Right atrium auricular region (tissue), 2 donors: ENCODE data around the gene NR6A1. TPM values are rescaled to one million over a fixed set of nuclear protein-coding genes. Genes with fewer than 3 reads are reported as not detected.

Experiments
- DNase-seq: peaks from one replicate; pipeline ENCODE4 v3.0.0-alpha.2; 2019; ENCODE audit warnings: low spot score
- H3K27ac ChIP-seq, 2 donors: fragments of 200-600 bp; sonication (generic); 1 replicate in 1 of 2; 2 replicates in 1 of 2; pipeline ENCODE4 v1.5.1; 2016 to 2019
- H3K27me3 ChIP-seq, 2 donors: fragments of 200-600 bp; sonication (generic); one replicate each; pipeline versions ENCODE4 v1.5.1 to v1.6.0; 2017 to 2019
- H3K36me3 ChIP-seq: fragments of 200-600 bp; sonication (generic); one replicate; pipeline ENCODE4 v1.5.1; 2016
- H3K4me1 ChIP-seq, 2 donors: fragments of 200-600 bp; sonication (generic); one replicate each; pipeline versions ENCODE4 v1.5.1 to v1.6.0; 2017 to 2019
- H3K4me3 ChIP-seq, 2 donors: fragments of 200-600 bp; sonication (generic); 1 replicate in 1 of 2; 2 replicates in 1 of 2; pipeline ENCODE4 v1.5.1; 2017 to 2019; ENCODE audit warnings: mild to moderate bottlenecking in 1 of 2, moderate library complexity in 1 of 2
- H3K9me3 ChIP-seq, 2 donors: fragments of 200-600 bp; sonication (generic); one replicate each; pipeline ENCODE4 v1.5.1; 2019
- total RNA-seq, 2 donors: library from RNA; depleted of rRNA; stranded (reverse); fragments of >200 nt; gene quantifications; one replicate each; pipeline ENCODE4 v1.1.0, GENCODE V29; 2016
- TF ChIP-seq, protein P1 (sequence below), 2 donors: fragments of 200-600 bp; sonication (generic); IDR thresholded peaks; one replicate each; pipeline ENCODE4 v1.5.1; 2019; ENCODE audit warnings: antibody characterized with exemption in 2 of 2

The NR6A1 gene
- total RNA-seq = 1 to 10 TPM; 1.9 to 2.6 TPM

DNA sequence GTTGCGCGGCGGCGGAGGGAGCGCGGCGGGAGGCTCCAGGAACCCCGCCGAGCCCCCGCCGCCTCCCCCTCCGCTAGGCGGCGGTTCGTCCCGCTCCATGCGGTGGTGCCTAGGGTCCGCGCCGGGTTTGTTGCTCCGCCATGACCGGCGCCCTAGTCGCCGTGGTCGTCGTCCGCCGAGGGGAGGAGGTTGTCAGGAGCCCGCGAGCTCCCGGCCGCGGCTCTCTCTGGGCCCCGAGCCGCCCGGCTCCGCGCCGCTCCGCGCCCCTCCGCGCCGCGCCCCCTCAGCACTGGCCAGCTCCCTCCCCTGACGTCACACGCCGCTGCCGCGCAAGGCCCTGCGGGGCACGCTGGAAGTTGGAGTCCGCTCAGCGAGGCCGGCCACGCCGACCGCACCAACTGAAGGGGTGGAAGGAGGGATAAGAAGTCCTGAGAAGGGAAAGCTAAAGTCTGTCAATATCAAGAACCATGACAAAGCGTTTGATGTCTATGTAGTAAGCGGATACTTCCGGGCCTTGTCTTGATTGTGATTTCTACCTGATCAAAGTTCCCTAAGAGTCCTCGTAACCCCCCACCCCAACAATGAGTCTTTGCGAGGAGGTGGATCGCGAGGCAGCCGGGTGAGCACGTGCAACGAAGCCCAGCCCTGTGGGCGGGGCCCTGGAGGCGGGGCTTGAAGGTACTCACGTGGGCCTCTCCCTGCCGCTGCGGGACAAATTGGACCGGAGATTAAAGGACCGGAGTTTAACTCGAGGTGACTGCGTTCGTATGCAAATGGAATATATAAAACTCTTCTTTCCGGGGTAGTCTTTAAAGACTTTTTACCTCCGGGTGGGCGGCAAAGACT is at the start of gene NR6A1:
TSS of gene NR6A1 (minus strand) at position 291 of the 846 bp plus-strand sequence.
- TF ChIP-seq, protein P1, sequence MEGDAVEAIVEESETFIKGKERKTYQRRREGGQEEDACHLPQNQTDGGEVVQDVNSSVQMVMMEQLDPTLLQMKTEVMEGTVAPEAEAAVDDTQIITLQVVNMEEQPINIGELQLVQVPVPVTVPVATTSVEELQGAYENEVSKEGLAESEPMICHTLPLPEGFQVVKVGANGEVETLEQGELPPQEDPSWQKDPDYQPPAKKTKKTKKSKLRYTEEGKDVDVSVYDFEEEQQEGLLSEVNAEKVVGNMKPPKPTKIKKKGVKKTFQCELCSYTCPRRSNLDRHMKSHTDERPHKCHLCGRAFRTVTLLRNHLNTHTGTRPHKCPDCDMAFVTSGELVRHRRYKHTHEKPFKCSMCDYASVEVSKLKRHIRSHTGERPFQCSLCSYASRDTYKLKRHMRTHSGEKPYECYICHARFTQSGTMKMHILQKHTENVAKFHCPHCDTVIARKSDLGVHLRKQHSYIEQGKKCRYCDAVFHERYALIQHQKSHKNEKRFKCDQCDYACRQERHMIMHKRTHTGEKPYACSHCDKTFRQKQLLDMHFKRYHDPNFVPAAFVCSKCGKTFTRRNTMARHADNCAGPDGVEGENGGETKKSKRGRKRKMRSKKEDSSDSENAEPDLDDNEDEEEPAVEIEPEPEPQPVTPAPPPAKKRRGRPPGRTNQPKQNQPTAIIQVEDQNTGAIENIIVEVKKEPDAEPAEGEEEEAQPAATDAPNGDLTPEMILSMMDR (IDR thresholded peaks at IDR 0.05) = peak; percentile 35 to 72
- Histone ChIP-seq H3K36me3 (no peaks in the 10 kb centered on the region), H3K9me3 (no peaks in the 10 kb centered on the region), H3K27ac (peak within 1 kb of the TSS; percentile 78 to 84), H3K4me3 (peak within 1 kb of the TSS; percentile 83 to 97), H3K4me1 (peaks cover 0 to 30% of the 10 kb centered on the region in 2 donors), H3K27me3 (no peaks in the 10 kb centered on the region)
- DNase-seq = peak; percentile 96

DNA sequence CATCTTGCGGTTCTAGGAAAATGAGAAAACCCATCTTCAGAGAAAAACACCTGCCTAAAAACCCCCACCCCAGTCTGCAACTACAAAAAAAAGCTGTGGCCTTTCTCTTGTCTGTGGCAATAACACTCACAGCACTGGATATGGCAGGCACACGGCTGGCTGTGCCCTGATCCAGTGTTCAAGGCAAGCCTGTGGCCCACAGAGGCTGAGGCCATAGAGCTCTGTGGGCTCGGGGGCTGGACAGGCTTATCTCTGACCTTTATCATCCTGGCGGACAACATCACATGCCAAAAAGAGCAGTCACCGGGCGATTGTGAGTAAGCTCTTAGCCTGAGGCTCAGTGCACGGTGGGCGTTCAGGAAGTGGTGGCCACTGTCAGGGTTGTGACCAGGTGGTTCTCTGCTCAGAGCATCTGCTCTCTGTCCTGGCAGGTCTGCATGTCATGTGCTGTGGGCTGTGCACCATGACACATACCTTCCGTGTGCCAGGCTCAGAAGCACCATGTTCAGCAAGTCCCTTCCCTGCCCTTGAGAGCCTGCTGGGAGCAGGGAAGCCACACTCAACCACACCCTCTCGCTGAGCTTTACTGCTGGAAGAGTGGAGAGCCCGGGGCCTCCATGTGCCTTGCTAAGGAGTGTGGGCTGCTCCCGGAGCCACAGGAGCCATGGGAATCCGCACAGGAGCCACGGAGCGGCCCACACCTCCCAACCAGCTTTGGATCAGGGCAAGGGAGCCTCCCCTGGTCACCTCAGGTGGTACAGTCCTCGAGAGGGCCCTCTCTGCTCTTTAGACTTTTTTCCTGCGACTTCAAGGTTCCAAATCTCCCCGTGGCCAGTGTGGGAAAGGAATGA is 47.5 kb upstream of the NR6A1 start:
- no peaks in the 10 kb centered on the region for H3K27me3 ChIP-seq
- no peaks in the 10 kb centered on the region for H3K9me3 ChIP-seq
- H3K4me3 ChIP-seq = no peak overlapping the region
- H3K36me3 ChIP-seq = no peaks in the 10 kb centered on the region
- DNase-seq = no peak
- H3K4me1 ChIP-seq = peaks cover 0 to 4% of the 10 kb centered on the region in 2 donors
- no peak overlapping the region for H3K27ac ChIP-seq
- TF ChIP-seq, protein P1 (IDR thresholded peaks at IDR 0.05) = no peak

DNA sequence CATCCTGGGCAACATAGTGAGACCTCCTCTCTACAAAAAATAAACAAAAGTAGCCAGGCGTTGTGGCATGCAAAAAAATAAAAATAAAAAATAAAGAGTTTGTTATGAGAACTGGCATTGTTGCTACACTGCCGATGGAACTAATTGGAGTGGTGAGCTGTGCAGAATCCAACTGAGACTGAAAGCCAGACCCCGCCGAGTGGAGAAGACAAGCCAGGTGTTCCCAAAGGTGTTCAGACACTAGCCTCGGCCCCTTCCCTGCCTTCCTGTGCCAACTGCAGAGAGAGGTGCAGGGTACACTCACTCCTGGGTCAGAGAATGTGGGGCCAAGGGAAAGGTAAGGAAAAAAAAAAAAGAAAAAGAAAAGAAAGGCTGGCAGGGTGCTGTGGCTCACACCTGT is 44.5 kb upstream of the NR6A1 start:
- no peak for DNase-seq

DNA sequence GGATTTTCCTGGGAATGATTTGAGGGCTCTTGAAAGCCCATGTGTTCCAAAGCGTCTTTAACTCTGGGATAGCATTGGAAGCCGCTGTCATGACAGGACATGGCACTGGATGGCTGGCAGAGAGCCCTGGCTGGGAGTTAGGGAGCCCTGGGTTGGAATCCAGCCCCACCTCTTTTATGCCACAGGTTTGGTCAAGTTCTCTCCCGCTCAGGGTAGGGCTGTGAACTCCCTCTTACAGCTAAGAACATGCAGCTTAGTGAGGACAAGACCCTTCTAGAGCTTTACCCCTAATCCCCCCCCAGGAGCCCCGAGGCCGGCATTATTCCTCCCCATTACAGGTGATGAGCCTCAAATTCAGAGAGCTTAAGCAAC is 43.0 kb upstream of the NR6A1 start:
- no peaks in the 10 kb centered on the region for H3K27me3 ChIP-seq
- no peak overlapping the region for H3K27ac ChIP-seq
- no peak overlapping the region for H3K4me3 ChIP-seq
- TF ChIP-seq, protein P1 (IDR thresholded peaks at IDR 0.05) = no peak
- no peak for DNase-seq
- H3K36me3 ChIP-seq = peaks cover 5% of the 10 kb centered on the region
- peaks cover 0 to 12% of the 10 kb centered on the region in 2 donors for H3K4me1 ChIP-seq
- no peaks in the 10 kb centered on the region for H3K9me3 ChIP-seq

More for the DNA sequence above, 44.5 kb upstream of the NR6A1 start:
- Histone ChIP-seq H3K4me3 (no peak overlapping the region), H3K4me1 (peaks cover 0 to 12% of the 10 kb centered on the region in 2 donors), H3K27me3 (no peaks in the 10 kb centered on the region), H3K36me3 (no peaks in the 10 kb centered on the region), H3K27ac (no peak overlapping the region), H3K9me3 (no peaks in the 10 kb centered on the region)
- TF ChIP-seq, protein P1 (IDR thresholded peaks at IDR 0.05) = no peak

DNA sequence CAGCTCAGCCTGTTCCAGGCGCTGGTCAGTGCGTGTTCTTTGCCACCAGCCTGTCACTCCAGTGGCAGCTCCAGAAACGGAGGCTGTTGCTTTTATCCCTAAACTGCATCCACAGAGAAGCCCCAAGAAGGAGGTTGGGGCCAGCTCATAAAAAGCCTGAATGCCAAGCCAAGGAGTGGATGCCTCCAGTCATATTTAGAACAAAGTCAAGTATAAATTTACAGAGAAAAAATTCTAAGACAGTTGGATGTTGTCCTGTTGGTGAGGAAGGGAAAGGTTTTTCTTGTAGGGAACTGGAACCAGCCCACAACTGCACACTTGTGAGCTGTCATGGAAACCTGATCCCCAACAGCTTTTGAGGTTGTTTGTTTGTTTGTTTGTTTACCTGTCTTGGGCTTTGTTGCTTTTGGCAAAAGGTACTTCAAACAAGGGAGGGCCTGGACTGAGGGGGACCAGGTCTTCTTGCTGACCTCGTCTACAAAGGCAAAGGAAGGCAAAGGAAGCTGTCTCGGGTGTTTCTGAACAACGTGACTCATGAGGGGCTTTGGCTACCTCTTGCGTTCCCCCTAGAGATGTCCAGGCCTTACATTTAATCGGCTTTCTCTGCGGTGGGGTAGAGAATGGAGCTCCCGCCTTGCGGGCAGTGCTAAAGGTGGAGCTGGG is 42.5 kb upstream of the NR6A1 start:
- Histone ChIP-seq H3K9me3 (no peaks in the 10 kb centered on the region), H3K4me3 (no peak overlapping the region), H3K27ac (peak overlapping the region; percentile 28 to 52), H3K36me3 (peaks cover 5% of the 10 kb centered on the region), H3K4me1 (peaks cover 0 to 12% of the 10 kb centered on the region in 2 donors), H3K27me3 (no peaks in the 10 kb centered on the region)
- no peak for DNase-seq
- TF ChIP-seq, protein P1 (IDR thresholded peaks at IDR 0.05) = no peak
